ENCODE measurements around the gene NPTXR.

The NPTXR gene

DNA sequence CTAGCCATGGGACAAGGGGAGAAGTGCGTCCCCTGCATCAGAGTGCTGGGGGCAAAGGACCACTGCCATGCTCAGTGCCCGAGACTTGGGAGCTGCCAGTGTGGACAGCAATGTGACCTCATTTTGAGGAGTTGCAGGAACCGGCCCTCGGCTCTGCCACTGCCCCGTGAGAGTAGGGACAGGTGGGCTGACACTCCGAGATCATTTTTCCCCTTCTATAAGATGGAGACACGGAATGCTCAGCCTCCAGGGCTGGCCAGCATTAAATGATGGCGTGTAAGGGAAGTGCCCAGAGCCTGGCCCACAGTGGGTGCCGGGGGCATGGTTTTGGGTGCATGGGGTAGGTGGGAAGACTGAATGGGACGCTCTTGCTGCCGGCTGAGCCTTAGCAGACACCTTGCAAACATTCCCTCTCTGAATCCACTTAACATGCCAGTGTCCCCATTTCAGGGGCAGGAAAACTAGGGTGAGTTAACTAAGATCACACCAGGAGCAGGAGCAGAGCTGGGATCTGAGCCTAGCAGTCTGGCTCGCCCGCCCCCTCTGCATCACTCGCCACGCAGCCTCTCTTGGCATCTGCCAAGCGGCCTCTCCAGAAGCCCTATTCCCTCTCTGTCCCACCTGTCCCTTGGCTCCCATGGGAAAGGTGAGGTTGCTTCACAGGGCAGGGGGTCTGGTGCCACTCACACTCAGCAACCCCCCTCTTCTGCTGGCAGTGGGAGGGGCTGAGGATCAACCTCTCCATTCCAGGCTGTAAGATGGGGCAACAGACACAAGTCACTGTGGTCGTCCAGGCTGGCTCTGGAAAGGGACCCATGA lies 13.6 kb downstream of the NPTXR start:
- Histone ChIP-seq H3K27ac (ENCODE audit: low read depth, low read length) (no peak overlapping the region), H3F3A (ENCODE audit: control insufficient read depth, insufficient read depth) (no peaks in the 10 kb centered on the region), H3K4me2 (ENCODE audit: low read length) (no peak overlapping the region), H3K4me1 (ENCODE audit: control insufficient read depth, low read length) (no peaks in the 10 kb centered on the region), H3K9me2 (replicated peaks; ENCODE audit: control insufficient read depth, low read length) (no peaks in the 10 kb centered on the region), H4K20me1 (ENCODE audit: control insufficient read depth, insufficient read depth, low read depth, low read length) (no peaks in the 10 kb centered on the region), H3K9me3 (ENCODE audit: control insufficient read depth, insufficient read depth, low read length) (no peaks in the 10 kb centered on the region), H3K4me3 (ENCODE audit: low read length) (no peak overlapping the region), H3K79me2 (ENCODE audit: control insufficient read depth, low read length) (no peaks in the 10 kb centered on the region), H3K27me3 (ENCODE audit: control insufficient read depth, low read length) (no peaks in the 10 kb centered on the region), H3K36me3 (ENCODE audit: control insufficient read depth, low read length) (no peaks in the 10 kb centered on the region)
- TF ChIP-seq EZH2phosphoT487 (IDR thresholded peaks at IDR 0.05; ENCODE audit: borderline replicate concordance, low read length), result no peak

DNA sequence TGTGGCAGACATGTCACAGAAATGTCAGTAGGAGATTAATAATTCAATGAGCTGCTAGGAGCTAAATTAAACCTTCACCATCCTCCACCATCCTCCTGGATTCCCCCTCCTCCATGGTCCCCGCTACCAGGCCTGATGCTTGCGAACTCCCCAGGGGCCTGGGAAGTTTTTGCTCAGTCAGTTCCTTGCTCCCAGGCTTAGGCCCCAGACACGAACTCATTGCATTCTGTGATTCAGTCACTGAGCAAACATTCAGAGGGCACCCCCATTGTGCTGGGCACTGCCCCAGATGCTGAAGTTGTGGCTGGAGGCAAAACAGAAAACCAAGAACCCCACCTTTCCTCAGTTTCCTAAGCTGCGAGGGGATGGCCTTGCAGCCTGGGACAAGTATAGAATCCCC lies 14.3 kb downstream of the NPTXR start:
- no peaks in the 10 kb centered on the region for H3K27me3 ChIP-seq (ENCODE audit: control insufficient read depth, low read length)
- H3K27ac ChIP-seq (ENCODE audit: low read depth, low read length), result no peak overlapping the region
- H3K9me3 ChIP-seq (ENCODE audit: control insufficient read depth, insufficient read depth, low read length), result no peaks in the 10 kb centered on the region
- H3K4me2 ChIP-seq (ENCODE audit: low read length), result no peak overlapping the region
- no peaks in the 10 kb centered on the region for H3K36me3 ChIP-seq (ENCODE audit: control insufficient read depth, low read length)
- no peaks in the 10 kb centered on the region for H3F3A ChIP-seq (ENCODE audit: control insufficient read depth, insufficient read depth)
- H3K4me1 ChIP-seq (ENCODE audit: control insufficient read depth, low read length), result no peaks in the 10 kb centered on the region
- no peaks in the 10 kb centered on the region for H3K79me2 ChIP-seq (ENCODE audit: control insufficient read depth, low read length)
- no peak overlapping the region for H3K4me3 ChIP-seq (ENCODE audit: low read length)
- no peaks in the 10 kb centered on the region for H4K20me1 ChIP-seq (ENCODE audit: control insufficient read depth, insufficient read depth, low read depth, low read length)
- no peaks in the 10 kb centered on the region for H3K9me2 ChIP-seq (replicated peaks; ENCODE audit: control insufficient read depth, low read length)
- TF ChIP-seq EZH2phosphoT487 (IDR thresholded peaks at IDR 0.05; ENCODE audit: borderline replicate concordance, low read length), result no peak
- TF ChIP-seq, protein P1, sequence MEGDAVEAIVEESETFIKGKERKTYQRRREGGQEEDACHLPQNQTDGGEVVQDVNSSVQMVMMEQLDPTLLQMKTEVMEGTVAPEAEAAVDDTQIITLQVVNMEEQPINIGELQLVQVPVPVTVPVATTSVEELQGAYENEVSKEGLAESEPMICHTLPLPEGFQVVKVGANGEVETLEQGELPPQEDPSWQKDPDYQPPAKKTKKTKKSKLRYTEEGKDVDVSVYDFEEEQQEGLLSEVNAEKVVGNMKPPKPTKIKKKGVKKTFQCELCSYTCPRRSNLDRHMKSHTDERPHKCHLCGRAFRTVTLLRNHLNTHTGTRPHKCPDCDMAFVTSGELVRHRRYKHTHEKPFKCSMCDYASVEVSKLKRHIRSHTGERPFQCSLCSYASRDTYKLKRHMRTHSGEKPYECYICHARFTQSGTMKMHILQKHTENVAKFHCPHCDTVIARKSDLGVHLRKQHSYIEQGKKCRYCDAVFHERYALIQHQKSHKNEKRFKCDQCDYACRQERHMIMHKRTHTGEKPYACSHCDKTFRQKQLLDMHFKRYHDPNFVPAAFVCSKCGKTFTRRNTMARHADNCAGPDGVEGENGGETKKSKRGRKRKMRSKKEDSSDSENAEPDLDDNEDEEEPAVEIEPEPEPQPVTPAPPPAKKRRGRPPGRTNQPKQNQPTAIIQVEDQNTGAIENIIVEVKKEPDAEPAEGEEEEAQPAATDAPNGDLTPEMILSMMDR (IDR thresholded peaks at IDR 0.05; ENCODE audit: low read depth, low read length, poor library complexity, severe bottlenecking), result no peak

DNA sequence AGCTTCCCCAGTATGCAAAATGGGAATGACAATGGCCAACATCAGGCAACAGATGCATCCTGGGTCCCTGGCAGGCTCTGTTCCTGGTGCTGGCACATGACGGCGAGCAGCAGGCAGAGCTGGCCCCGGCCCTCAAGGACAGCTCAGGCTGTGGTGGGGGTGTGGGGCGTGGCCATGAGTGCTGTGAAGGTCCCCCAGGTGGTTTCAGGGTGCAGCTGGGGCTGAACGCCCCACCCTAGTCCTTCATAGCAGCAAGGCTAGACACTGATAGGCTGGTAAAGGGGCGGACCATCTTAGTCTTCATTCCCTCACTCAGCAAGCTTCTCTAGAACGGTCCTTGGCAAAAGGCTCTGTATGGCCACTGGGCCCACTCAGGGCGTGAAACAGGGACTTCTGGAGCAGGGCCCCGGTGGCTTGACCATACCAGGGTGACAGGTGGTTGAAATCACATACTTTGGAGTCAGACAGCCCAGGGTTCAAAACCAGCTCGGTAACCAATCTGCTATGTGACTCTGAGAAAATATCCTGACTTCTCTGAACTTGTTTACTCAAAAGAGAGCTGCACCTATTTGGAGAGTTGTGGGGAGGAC lies 15.1 kb downstream of the NPTXR start:
- no peak for TF ChIP-seq EZH2phosphoT487 (IDR thresholded peaks at IDR 0.05; ENCODE audit: borderline replicate concordance, low read length)
- TF ChIP-seq, protein P1 (IDR thresholded peaks at IDR 0.05; ENCODE audit: low read depth, low read length, poor library complexity, severe bottlenecking), result no peak
- no peaks in the 10 kb centered on the region for H3K79me2 ChIP-seq (ENCODE audit: control insufficient read depth, low read length)
- no peaks in the 10 kb centered on the region for H3K9me3 ChIP-seq (ENCODE audit: control insufficient read depth, insufficient read depth, low read length)
- H3K4me2 ChIP-seq (ENCODE audit: low read length), result no peak overlapping the region
- no peaks in the 10 kb centered on the region for H4K20me1 ChIP-seq (ENCODE audit: control insufficient read depth, insufficient read depth, low read depth, low read length)
- no peaks in the 10 kb centered on the region for H3K36me3 ChIP-seq (ENCODE audit: control insufficient read depth, low read length)
- H3F3A ChIP-seq (ENCODE audit: control insufficient read depth, insufficient read depth), result no peaks in the 10 kb centered on the region
- H3K9me2 ChIP-seq (replicated peaks; ENCODE audit: control insufficient read depth, low read length), result no peaks in the 10 kb centered on the region
- H3K4me3 ChIP-seq (ENCODE audit: low read length), result no peak overlapping the region
- no peaks in the 10 kb centered on the region for H3K4me1 ChIP-seq (ENCODE audit: control insufficient read depth, low read length)
- H3K27me3 ChIP-seq (ENCODE audit: control insufficient read depth, low read length), result no peaks in the 10 kb centered on the region
- no peak overlapping the region for H3K27ac ChIP-seq (ENCODE audit: low read depth, low read length)

DNA sequence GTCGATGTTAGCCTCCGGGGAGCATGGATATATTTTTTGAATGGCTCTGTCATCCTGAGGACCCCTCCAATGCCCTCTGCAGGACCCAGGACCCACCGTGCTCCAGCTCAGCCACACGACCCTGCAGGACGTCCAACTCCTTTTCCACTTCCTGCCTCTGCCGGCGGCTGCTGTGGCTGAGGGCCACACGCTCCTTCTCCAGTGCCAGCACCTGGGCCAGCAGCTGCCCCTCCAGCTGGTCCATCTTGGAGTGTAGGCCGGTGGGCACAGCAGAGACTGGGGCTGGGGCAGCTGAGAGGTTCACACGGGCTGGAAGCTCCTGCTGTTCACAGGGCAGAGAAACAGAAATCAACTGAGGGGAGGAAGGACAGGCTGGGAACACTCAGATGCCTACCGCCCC lies 15.6 kb downstream of the NPTXR start:
- Histone ChIP-seq H3K79me2 (ENCODE audit: control insufficient read depth, low read length) (no peaks in the 10 kb centered on the region), H3F3A (ENCODE audit: control insufficient read depth, insufficient read depth) (no peaks in the 10 kb centered on the region), H3K27ac (ENCODE audit: low read depth, low read length) (no peak overlapping the region), H3K9me2 (replicated peaks; ENCODE audit: control insufficient read depth, low read length) (no peaks in the 10 kb centered on the region), H3K9me3 (ENCODE audit: control insufficient read depth, insufficient read depth, low read length) (no peaks in the 10 kb centered on the region), H3K36me3 (ENCODE audit: control insufficient read depth, low read length) (no peaks in the 10 kb centered on the region), H3K27me3 (ENCODE audit: control insufficient read depth, low read length) (no peaks in the 10 kb centered on the region), H3K4me1 (ENCODE audit: control insufficient read depth, low read length) (no peaks in the 10 kb centered on the region), H3K4me3 (ENCODE audit: low read length) (no peak overlapping the region), H3K4me2 (ENCODE audit: low read length) (no peak overlapping the region), H4K20me1 (ENCODE audit: control insufficient read depth, insufficient read depth, low read depth, low read length) (no peaks in the 10 kb centered on the region)
- TF ChIP-seq EZH2phosphoT487 (IDR thresholded peaks at IDR 0.05; ENCODE audit: borderline replicate concordance, low read length), result no peak
- TF ChIP-seq, protein P1 (IDR thresholded peaks at IDR 0.05; ENCODE audit: low read depth, low read length, poor library complexity, severe bottlenecking), result no peak
